Common myeloid progenitor, CD34-positive (primary cell): Measurements from ENCODE around the gene RDH11.

Source experiments
- CTCF ChIA-PET: fragments of 350-600 bp; sonication (Branson Sonifier 250); formaldehyde crosslinking; loops from one replicate; lab custom pipeline; 2021; ENCODE audit warnings: antibody characterized with exemption; lab: Charles Lee
- POLR2A ChIA-PET: fragments of 350-600 bp; sonication (Branson Sonifier 250); formaldehyde crosslinking; loops from one replicate; lab custom pipeline; 2021; ENCODE audit warnings: antibody characterized with exemption; lab: Charles Lee
- DNase-seq, 3 donors: peaks; one replicate each; pipeline versions ENCODE4 v3.0.0 to v3.0.0-alpha.2; 2013
- H3K27ac ChIP-seq, 2 experiments: 1 replicate in 1 of 2; 2 replicates in 1 of 2; pipeline ENCODE4 v1.7.0; 2013; ENCODE audit warnings: inconsistent platforms in 2 of 2, low read length in 2 of 2, mild to moderate bottlenecking in 2 of 2, low read depth in 1 of 2, moderate library complexity in 1 of 2; ENCODE audit not compliant: severe bottlenecking in 2 of 2, insufficient read depth in 1 of 2, poor library complexity in 1 of 2
- H3K27me3 ChIP-seq, 5 experiments: replicated peaks in 2 of 5; 1 replicate in 3 of 5; 2 replicates in 2 of 5; pipeline versions ENCODE4 v1.6.1 to v1.7.0; 2013; ENCODE audit warnings: low read length in 4 of 5, mild to moderate bottlenecking in 2 of 5, moderate library complexity in 2 of 5, inconsistent platforms in 1 of 5; ENCODE audit not compliant: insufficient read depth in 5 of 5, control insufficient read depth in 4 of 5
- H3K36me3 ChIP-seq, 4 experiments: 1 replicate in 2 of 4; 2 replicates in 2 of 4; pipeline versions ENCODE4 v1.6.1 to v1.7.0; 2013; ENCODE audit warnings: low read length in 3 of 4, control low read depth in 1 of 4, mild to moderate bottlenecking in 1 of 4; ENCODE audit not compliant: control insufficient read depth in 4 of 4, insufficient read depth in 4 of 4
- H3K4me1 ChIP-seq, 4 experiments: 1 replicate in 3 of 4; 2 replicates in 1 of 4; pipeline versions ENCODE4 v1.6.1 to v1.7.1; 2013; ENCODE audit warnings: low read length in 3 of 4, mild to moderate bottlenecking in 3 of 4, control low read depth in 1 of 4, inconsistent platforms in 1 of 4, moderate library complexity in 1 of 4; ENCODE audit not compliant: control insufficient read depth in 4 of 4, insufficient read depth in 4 of 4; ENCODE audit errors: control extremely low read depth in 1 of 4
- H3K4me3 ChIP-seq, 7 experiments: 1 replicate in 4 of 7; 2 replicates in 3 of 7; pipeline versions ENCODE4 v1.5.1 to v1.7.0; 2013; ENCODE audit warnings: mild to moderate bottlenecking in 7 of 7, low read length in 6 of 7, moderate library complexity in 6 of 7, inconsistent platforms in 2 of 7, low read depth in 2 of 7, control low read depth in 1 of 7; ENCODE audit not compliant: insufficient read depth in 4 of 7, control insufficient read depth in 1 of 7; ENCODE audit errors: extremely low read depth in 1 of 7
- H3K9me3 ChIP-seq, 5 experiments: 1 replicate in 4 of 5; 2 replicates in 1 of 5; pipeline versions ENCODE4 v1.6.1 to v1.7.1; 2013; ENCODE audit warnings: low read length in 4 of 5, mild to moderate bottlenecking in 2 of 5, inconsistent platforms in 1 of 5, low read depth in 1 of 5, moderate library complexity in 1 of 5; ENCODE audit not compliant: control insufficient read depth in 4 of 5, insufficient read depth in 2 of 5; ENCODE audit errors: control extremely low read depth in 1 of 5
- WGBS: methylation state at CpG from one replicate; pipeline ENCODE4 v1.1.5; 2013; ENCODE audit not compliant: insufficient coverage; 5-methylcytosine and 5-hydroxymethylcytosine counted together

RDH11 gene

GRCh38 chr14:67674480-67675218, 20.9 kb downstream of the RDH11 start, which contains the start of gene VTI1B:
Gene VTI1B, minus strand, starts transcription at chr14:67674632. Its CDS starts 143 bp downstream, at chr14:67674489.
- Histone ChIP-seq H3K9me3 (no peaks in the 10 kb centered on the region), H3K27me3 (no peaks in the 10 kb centered on the region), H3K4me3 (peak within 1 kb of the TSS; percentile 86 to 99 (median 91)), H3K4me1 (peaks cover 7 to 24% (median 19%) of the 10 kb centered on the region in 4 experiments), H3K36me3 (peaks cover 2 to 24% (median 13%) of the 10 kb centered on the region in 4 experiments), H3K27ac (peak within 1 kb of the TSS; percentile 96 to 99)
- CTCF ChIA-PET, result interaction anchor here (0.8 to 16.3 kb wide), 16 partner anchors 10 to 99 kb away, joined by 3 to 192 read pairs (median 4); partner anchors contain the start of genes RDH11 and RDH12
- DNase-seq, result peak; percentile 80 to 90 (median 83)
- POLR2A ChIA-PET, result interaction anchor here (1.0 to 1.7 kb wide), 2 partner anchors 21 to 54 kb away, joined by 3 to 8 read pairs; partner anchors contain the start of gene RDH11
- 0% methylated on average over 81 of the region's 87 CpGs for WGBS

- peak in 1 of 3 donors; percentile 45 for DNase-seq
- Histone ChIP-seq H3K27ac (peak overlapping the region; percentile 96 to 99), H3K36me3 (peaks cover 2 to 24% (median 13%) of the 10 kb centered on the region in 4 experiments), H3K27me3 (no peaks in the 10 kb centered on the region), H3K4me3 (peak overlapping the region; percentile 86 to 99 (median 91)), H3K4me1 (peaks cover 7 to 24% (median 19%) of the 10 kb centered on the region in 4 experiments), H3K9me3 (no peaks in the 10 kb centered on the region)
- 0% methylated on average over 25 of the region's 25 CpGs for WGBS
- POLR2A ChIA-PET, result interaction anchor here (1.7 kb wide), 1 partner anchor 21 kb away, joined by 8 read pairs; the partner anchor contains the start of gene RDH11
- CTCF ChIA-PET, result interaction anchor here (0.9 to 16.3 kb wide), 7 partner anchors 10 to 96 kb away, joined by 3 to 192 read pairs (median 6); partner anchors contain the start of genes ARG2 and RDH12
Observed at GRCh38 chr14:67674139-67674479, 21.5 kb downstream of the RDH11 start.

- CTCF ChIA-PET, result interaction anchor here (0.6 to 16.3 kb wide), 8 partner anchors 9 to 95 kb away, joined by 3 to 192 read pairs (median 6); partner anchors contain the start of genes ARG2, PIGH and RDH12
- Histone ChIP-seq H3K4me1 (peaks cover 7 to 24% (median 19%) of the 10 kb centered on the region in 4 experiments), H3K9me3 (no peaks in the 10 kb centered on the region), H3K27ac (peak overlapping the region; percentile 96 to 99), H3K36me3 (peaks cover 2 to 20% (median 12%) of the 10 kb centered on the region in 4 experiments), H3K27me3 (no peaks in the 10 kb centered on the region), H3K4me3 (peak overlapping the region in 6 of 7 experiments; percentile 86 to 92 (median 90))
- POLR2A ChIA-PET, result interaction anchor here (0.6 to 1.7 kb wide), 2 partner anchors 22 to 61 kb away, joined by 3 to 8 read pairs; partner anchors contain the start of gene RDH11
- DNase-seq, result no peak
- WGBS, result 70% methylated on average over 4 of the region's 5 CpGs
Observed at GRCh38 chr14:67673451-67673850, 22.1 kb downstream of the RDH11 start.

GRCh38 chr14:67668559-67668958, 27.0 kb downstream of the RDH11 start:
- Histone ChIP-seq H3K27ac (peak overlapping the region in 1 of 2 experiments; percentile 45), H3K9me3 (no peaks in the 10 kb centered on the region), H3K4me1 (peaks cover 11 to 29% (median 21%) of the 10 kb centered on the region in 4 experiments), H3K36me3 (peaks cover 0 to 4% (median 1%) of the 10 kb centered on the region in 4 experiments), H3K27me3 (no peaks in the 10 kb centered on the region), H3K4me3 (no peak overlapping the region)
- CTCF ChIA-PET, result interaction anchor here (0.7 to 16.3 kb wide), 9 partner anchors 8 to 83 kb away, joined by 3 to 192 read pairs (median 6); no protein-coding TSS in a partner anchor
- POLR2A ChIA-PET, result interaction anchor here (0.5 to 0.6 kb wide), 2 partner anchors 40 to 78 kb away, joined by 3 read pairs; no protein-coding TSS in a partner anchor
- DNase-seq, result no peak

- Histone ChIP-seq H3K27ac (peak overlapping the region; percentile 35 to 41), H3K4me1 (peaks cover 7 to 19% (median 11%) of the 10 kb centered on the region in 4 experiments), H3K36me3 (peaks cover 0 to 4% (median 3%) of the 10 kb centered on the region in 4 experiments), H3K9me3 (no peaks in the 10 kb centered on the region), H3K4me3 (peak overlapping the region in 1 of 7 experiments; percentile 28), H3K27me3 (no peaks in the 10 kb centered on the region)
- WGBS, result no CpG with 5 or more reads among the region's 1 CpG
- peak; percentile 77 to 88 (median 82) for DNase-seq
- POLR2A ChIA-PET, result interaction anchor here (1.0 kb wide), 1 partner anchor 82 kb away, joined by 4 read pairs; no protein-coding TSS in a partner anchor
- CTCF ChIA-PET, result interaction anchor here (0.8 to 16.3 kb wide), 25 partner anchors 8 to 81 kb away, joined by 3 to 192 read pairs (median 5); partner anchors contain the start of genes ARG2, PIGH and RDH12
Observed at GRCh38 chr14:67666750-67667449, 28.7 kb downstream of the RDH11 start.

- H3K4me1 ChIP-seq, result peaks cover 7 to 24% (median 11%) of the 10 kb centered on the region in 4 experiments
- no peak overlapping the region for H3K4me3 ChIP-seq
- no peaks in the 10 kb centered on the region for H3K27me3 ChIP-seq
- 100% methylated on average over 2 of the region's 2 CpGs for WGBS
- peak overlapping the region in 1 of 2 experiments; percentile 41 for H3K27ac ChIP-seq
- no peaks in the 10 kb centered on the region for H3K9me3 ChIP-seq
- POLR2A ChIA-PET, result no interaction called here
- DNase-seq, result no peak
- peaks cover 2 to 6% (median 3%) of the 10 kb centered on the region in 4 experiments for H3K36me3 ChIP-seq
- CTCF ChIA-PET, result interaction anchor here (0.8 to 16.3 kb wide), 16 partner anchors 10 to 240 kb away, joined by 3 to 192 read pairs (median 6); partner anchors contain the start of genes PIGH and RDH11
Observed at GRCh38 chr14:67665868-67666267, 29.7 kb downstream of the RDH11 start.
